Neural cell (in vitro differentiated cells): ENCODE measurements around the gene MRPL23. TPM values are rescaled to one million over a fixed set of nuclear protein-coding genes. Genes with fewer than 3 reads are reported as not detected.

Experiments used
- H2AFZ ChIP-seq: fragments of 200-600, 300-800 bp; sonication (generic), shearing (Covaris generic); 2 replicates; pipeline ENCODE4 v1.6.0; 2014; ENCODE audit warnings: low read depth, mild to moderate bottlenecking, antibody characterized with exemption, low read length, moderate library complexity
- H3F3A ChIP-seq: fragments of 200-600 bp; shearing (Covaris generic); 2 replicates; pipeline ENCODE4 v1.6.1; 2016; ENCODE audit warnings: mild to moderate bottlenecking, moderate library complexity, mixed read lengths, antibody characterized with exemption, low read length; ENCODE audit not compliant: insufficient read depth, poor library complexity, severe bottlenecking
- H3K27ac ChIP-seq: fragments of 200-600, 300-800 bp; sonication (generic), shearing (Covaris generic); 2 replicates; pipeline ENCODE4 v1.5.1; 2014; ENCODE audit warnings: mild to moderate bottlenecking, low read length, moderate library complexity
- H3K27me3 ChIP-seq: fragments of 300-800, 200-600 bp; sonication (generic), shearing (Covaris generic); 2 replicates; pipeline ENCODE4 v1.6.0; 2014; ENCODE audit warnings: mild to moderate bottlenecking, low read depth, low read length, moderate library complexity; ENCODE audit not compliant: insufficient read depth
- H3K36me3 ChIP-seq: fragments of 300-800, 200-600 bp; sonication (generic), shearing (Covaris generic); 2 replicates; pipeline ENCODE4 v1.5.1; 2014; ENCODE audit warnings: mild to moderate bottlenecking, antibody characterized with exemption, low read length, moderate library complexity; ENCODE audit not compliant: insufficient read depth
- H3K4me2 ChIP-seq: fragments of 300-800, 200-600 bp; sonication (generic), shearing (Covaris generic); 2 replicates; pipeline ENCODE4 v1.6.0; 2014; ENCODE audit warnings: mild to moderate bottlenecking, low read length
- H3K4me3 ChIP-seq: fragments of 300-800, 200-600 bp; sonication (generic), shearing (Covaris generic); 2 replicates; pipeline ENCODE4 v1.5.1; 2014; ENCODE audit warnings: mild to moderate bottlenecking, low read length, moderate library complexity
- H3K79me2 ChIP-seq: fragments of 200-600 bp; shearing (Covaris generic); replicated peaks from 2 replicates; pipeline ENCODE4 v1.6.0; 2014; ENCODE audit warnings: mild to moderate bottlenecking, low read length, moderate library complexity; ENCODE audit not compliant: insufficient read depth
- H3K9ac ChIP-seq: fragments of 300-800, 200-600 bp; sonication (generic), shearing (Covaris generic); 2 replicates; pipeline ENCODE4 v1.6.1; 2016; ENCODE audit warnings: mild to moderate bottlenecking, low read length, mixed read lengths
- H3K9me2 ChIP-seq: fragments of 200-600 bp; shearing (Covaris generic); 2 replicates; pipeline ENCODE4 v1.6.1; 2016; ENCODE audit warnings: mild to moderate bottlenecking, low read length, mixed read lengths; ENCODE audit not compliant: insufficient read depth
- H3K9me3 ChIP-seq: fragments of 200-600, 300-800 bp; sonication (generic), shearing (Covaris generic); 2 replicates; pipeline ENCODE4 v1.6.1; 2016; ENCODE audit warnings: mild to moderate bottlenecking, mixed run types, low read length, moderate library complexity, mixed read lengths
- H4K20me1 ChIP-seq: fragments of 200-600 bp; shearing (Covaris generic); 2 replicates; pipeline ENCODE4 v1.6.1; 2016; ENCODE audit warnings: mild to moderate bottlenecking, mixed run types; ENCODE audit not compliant: insufficient read depth
- EP300 ChIP-seq: fragments of 450-650 bp; conservative IDR thresholded peaks from 2 replicates; pipeline ENCODE4 v1.6.1; 2014; ENCODE audit warnings: antibody characterized with exemption, mild to moderate bottlenecking, moderate library complexity; ENCODE audit not compliant: poor library complexity, severe bottlenecking
- EZH2 ChIP-seq: fragments of 200-600, 300-800 bp; shearing (Covaris generic), sonication (generic); IDR thresholded peaks from 2 replicates; pipeline ENCODE4 v1.6.1; 2014; ENCODE audit warnings: antibody characterized with exemption, low read length, borderline replicate concordance, mild to moderate bottlenecking; ENCODE audit not compliant: insufficient read depth, poor library complexity, severe bottlenecking
- MXI1 ChIP-seq: fragments of 450-650 bp; conservative IDR thresholded peaks from 2 replicates; pipeline ENCODE4 v1.6.1; 2014; ENCODE audit warnings: antibody characterized with exemption, mild to moderate bottlenecking; ENCODE audit not compliant: poor library complexity, severe bottlenecking
- POLR2AphosphoS5 ChIP-seq: IDR thresholded peaks from 2 replicates; pipeline ENCODE4 v1.6.1; 2012
- RAD21 ChIP-seq: fragments of 450-650 bp; conservative IDR thresholded peaks from 2 replicates; pipeline ENCODE4 v1.6.1; 2014; ENCODE audit warnings: antibody characterized with exemption, mild to moderate bottlenecking, moderate library complexity
- REST ChIP-seq: IDR thresholded peaks from 2 replicates; pipeline ENCODE4 v1.6.1; 2012; ENCODE audit warnings: borderline replicate concordance
- SMC3 ChIP-seq: fragments of 450-650 bp; conservative IDR thresholded peaks from 2 replicates; pipeline ENCODE4 v1.6.1; 2014; ENCODE audit warnings: antibody characterized with exemption, mild to moderate bottlenecking, moderate library complexity; ENCODE audit not compliant: poor library complexity
- TAF1 ChIP-seq: IDR thresholded peaks from 2 replicates; pipeline ENCODE4 v1.6.1; 2012; ENCODE audit warnings: low read depth
- polyA plus RNA-seq: library from polyadenylated mRNA; depleted of rRNA; stranded (reverse); fragments of >200 nt; gene quantifications from 2 replicates; pipeline ENCODE4 v1.2.3, GENCODE V29; 2014
- TF ChIP-seq, protein P1 (sequence below): fragments of 450-650 bp; IDR thresholded peaks from 2 replicates; pipeline ENCODE4 v1.5.1; 2014; ENCODE audit warnings: antibody characterized with exemption, mild to moderate bottlenecking, moderate library complexity; ENCODE audit not compliant: poor library complexity, severe bottlenecking

The MRPL23 gene
- polyA plus RNA-seq, 1 donor from 2014 or later, result 154 TPM

DNA sequence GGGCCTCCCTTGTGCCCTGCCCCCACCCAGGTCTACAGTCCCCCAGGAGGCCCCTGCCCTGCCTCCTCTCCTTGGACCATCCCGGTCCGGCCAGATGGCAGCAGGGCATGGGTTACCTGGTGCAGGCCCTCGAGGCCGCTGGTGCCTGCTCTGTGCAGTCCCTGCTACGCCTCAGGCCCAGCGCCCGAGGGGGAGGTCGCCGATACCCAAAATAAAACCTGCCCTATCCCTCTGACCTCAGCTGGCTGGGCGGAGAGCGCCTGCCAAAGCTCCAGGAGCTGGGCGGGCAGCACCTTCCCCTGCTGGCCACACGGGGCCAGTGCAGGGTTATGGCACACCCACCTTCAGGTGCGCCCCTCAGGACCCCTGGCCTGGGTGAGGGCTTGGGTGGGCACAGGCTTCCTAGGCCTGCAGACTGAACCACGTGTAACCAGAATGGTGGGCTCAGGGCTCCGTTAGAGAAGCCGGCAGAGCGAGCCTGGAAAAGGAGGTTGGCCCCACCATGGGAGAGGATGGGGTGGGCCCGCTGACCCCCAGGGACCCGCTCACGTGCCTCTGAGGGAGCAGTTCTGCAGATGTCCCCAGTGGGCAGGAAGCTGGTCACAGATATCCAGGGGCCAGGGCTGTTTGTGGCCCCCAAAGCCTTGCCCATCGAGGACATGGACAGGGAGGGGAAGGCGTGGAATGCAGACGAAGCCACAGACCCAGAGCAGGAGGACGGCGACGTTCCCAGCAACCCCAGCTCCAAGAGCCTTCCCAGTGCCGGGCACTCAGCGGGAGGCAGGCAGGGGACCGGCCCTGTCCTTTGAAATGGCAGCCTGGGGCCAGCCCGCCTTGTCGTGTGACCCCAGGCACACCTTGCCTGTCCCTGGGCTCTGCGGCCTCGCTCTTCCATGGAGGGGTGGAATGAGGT is 29.4 kb upstream of the MRPL23 start:
- Histone ChIP-seq H3K9me3 (no peaks in the 10 kb centered on the region), H3K27ac (no peak overlapping the region), H3K79me2 (no peaks in the 10 kb centered on the region)

GRCh38 chr11:1918436-1919315 is 28.5 kb upstream of the MRPL23 start:
- Histone ChIP-seq H3K36me3 (no peaks in the 10 kb centered on the region), H3K27me3 (no peaks in the 10 kb centered on the region), H3K4me3 (no peak overlapping the region), H3K27ac (no peak overlapping the region), H4K20me1 (no peaks in the 10 kb centered on the region), H3K9me3 (no peaks in the 10 kb centered on the region), H3K9me2 (no peaks in the 10 kb centered on the region), H3K9ac (no peak overlapping the region), H3K4me2 (no peak overlapping the region), H3F3A (no peaks in the 10 kb centered on the region), H3K79me2 (no peaks in the 10 kb centered on the region), H2AFZ (no peak overlapping the region)
- no peak for TF ChIP-seq SMC3
- no peak for TF ChIP-seq POLR2AphosphoS5
- TF ChIP-seq, protein P1, sequence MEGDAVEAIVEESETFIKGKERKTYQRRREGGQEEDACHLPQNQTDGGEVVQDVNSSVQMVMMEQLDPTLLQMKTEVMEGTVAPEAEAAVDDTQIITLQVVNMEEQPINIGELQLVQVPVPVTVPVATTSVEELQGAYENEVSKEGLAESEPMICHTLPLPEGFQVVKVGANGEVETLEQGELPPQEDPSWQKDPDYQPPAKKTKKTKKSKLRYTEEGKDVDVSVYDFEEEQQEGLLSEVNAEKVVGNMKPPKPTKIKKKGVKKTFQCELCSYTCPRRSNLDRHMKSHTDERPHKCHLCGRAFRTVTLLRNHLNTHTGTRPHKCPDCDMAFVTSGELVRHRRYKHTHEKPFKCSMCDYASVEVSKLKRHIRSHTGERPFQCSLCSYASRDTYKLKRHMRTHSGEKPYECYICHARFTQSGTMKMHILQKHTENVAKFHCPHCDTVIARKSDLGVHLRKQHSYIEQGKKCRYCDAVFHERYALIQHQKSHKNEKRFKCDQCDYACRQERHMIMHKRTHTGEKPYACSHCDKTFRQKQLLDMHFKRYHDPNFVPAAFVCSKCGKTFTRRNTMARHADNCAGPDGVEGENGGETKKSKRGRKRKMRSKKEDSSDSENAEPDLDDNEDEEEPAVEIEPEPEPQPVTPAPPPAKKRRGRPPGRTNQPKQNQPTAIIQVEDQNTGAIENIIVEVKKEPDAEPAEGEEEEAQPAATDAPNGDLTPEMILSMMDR, result no peak
- TF ChIP-seq EZH2, result no peak

More for the DNA sequence above, 29.4 kb upstream of the MRPL23 start:
- Histone ChIP-seq H3K27me3 (no peaks in the 10 kb centered on the region), H4K20me1 (no peaks in the 10 kb centered on the region), H3K4me2 (no peak overlapping the region), H3K9me2 (no peaks in the 10 kb centered on the region), H3F3A (no peaks in the 10 kb centered on the region), H3K4me3 (no peak overlapping the region), H2AFZ (no peak overlapping the region), H3K9ac (no peak overlapping the region), H3K36me3 (no peaks in the 10 kb centered on the region)
- TF ChIP-seq EP300, result no peak
- no peak for TF ChIP-seq SMC3
- TF ChIP-seq TAF1, result no peak
- TF ChIP-seq POLR2AphosphoS5, result no peak

DNA sequence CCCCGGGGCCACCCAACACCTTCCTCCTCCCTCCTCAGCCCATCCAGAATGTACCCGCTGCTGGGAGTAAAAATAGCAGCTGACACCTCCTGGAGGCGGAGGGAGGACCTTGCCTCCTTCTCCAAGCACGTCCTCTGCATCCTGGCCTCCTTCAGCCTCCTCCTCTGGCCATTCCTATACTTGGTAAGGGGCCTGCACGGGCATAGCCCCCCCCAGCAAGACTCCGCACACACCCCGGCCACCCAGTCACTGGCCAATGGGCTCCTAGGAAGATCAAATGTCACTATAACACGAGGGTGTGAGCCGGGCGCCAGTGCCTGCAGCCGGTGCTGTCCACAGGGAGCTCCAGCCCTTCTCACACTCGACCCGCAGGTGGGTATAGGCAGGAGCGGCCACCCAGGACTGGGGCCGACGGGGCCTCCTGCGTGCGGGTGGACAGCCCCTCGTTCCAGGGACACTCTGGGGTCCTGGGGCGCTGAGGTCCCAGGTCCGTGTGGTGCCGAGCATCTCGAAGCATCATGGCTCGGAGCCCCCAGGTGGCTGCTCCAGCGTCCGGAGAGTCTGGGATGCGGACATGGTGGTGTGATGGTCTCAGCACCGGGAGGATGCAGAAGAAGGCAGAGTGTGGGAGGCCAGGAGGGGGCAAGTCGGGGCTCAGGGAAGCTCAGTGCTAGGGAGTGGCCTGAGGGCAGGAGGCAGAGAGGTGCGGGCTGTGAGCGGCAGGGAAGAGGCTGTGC is 27.6 kb upstream of the MRPL23 start, which contains the start of gene TNNT3:
Gene TNNT3, plus strand, starts transcription at position 313 of the 737 bp plus-strand sequence. CDS start 3,172 bp downstream, outside the sequence.
- H3K4me2 ChIP-seq, result no peak within 1 kb of the TSS
- no peak within 1 kb of the TSS for H3K27ac ChIP-seq
- no peaks in the 10 kb centered on the region for H3F3A ChIP-seq
- no peaks in the 10 kb centered on the region for H3K27me3 ChIP-seq
- no peaks in the 10 kb centered on the region for H3K9me3 ChIP-seq
- no peaks in the 10 kb centered on the region for H3K79me2 ChIP-seq
- no peaks in the 10 kb centered on the region for H3K9me2 ChIP-seq
- no peaks in the 10 kb centered on the region for H3K36me3 ChIP-seq
- no peak within 1 kb of the TSS for H3K9ac ChIP-seq
- TF ChIP-seq, protein P1, result no peak
- TF ChIP-seq REST (no peak), RAD21 (no peak), MXI1 (no peak), SMC3 (no peak), POLR2AphosphoS5 (no peak), EZH2 (no peak), EP300 (no peak), TAF1 (no peak)
- no peak within 1 kb of the TSS for H3K4me3 ChIP-seq
- no peak within 1 kb of the TSS for H2AFZ ChIP-seq
- H4K20me1 ChIP-seq, result no peaks in the 10 kb centered on the region
